ENCODE measurements around the gene MUC22.

MUC22 gene

DNA sequence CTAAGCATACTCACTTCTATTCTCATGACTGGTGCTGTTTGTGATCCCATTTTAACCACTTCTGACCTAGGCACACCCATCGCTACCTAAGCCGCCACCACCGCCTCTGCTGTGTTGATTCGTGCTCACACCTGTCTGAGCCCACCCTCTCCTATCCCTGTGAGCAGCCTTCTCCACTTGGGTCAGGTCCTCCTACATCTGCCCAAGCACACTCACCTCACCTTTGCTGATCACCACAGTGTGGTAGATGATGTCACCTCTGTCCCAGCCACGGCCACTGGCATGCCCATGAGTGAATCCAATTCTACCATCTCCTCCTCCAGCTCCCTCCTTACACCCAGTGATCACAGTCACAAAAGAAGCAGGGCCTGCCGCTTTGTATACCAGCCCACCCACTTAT is 20.8 kb downstream of the MUC22 start:
- Histone ChIP-seq H3K27me3 (ENCODE audit: insufficient read depth, low read length) (no peaks in the 10 kb centered on the region; the same call in 1 of the 2 replicates), H3K79me2 (ENCODE audit: insufficient read depth, low read length) (no peaks in the 10 kb centered on the region), H2AFZ (ENCODE audit: low read length) (no peak overlapping the region), H3K4me3 (ENCODE audit: low read depth, low read length, poor library complexity, severe bottlenecking) (no peak overlapping the region), H3K27ac (ENCODE audit: low read depth, low read length, poor library complexity, severe bottlenecking) (no peak overlapping the region), H3K4me2 (ENCODE audit: low read length) (no peak overlapping the region), H3K4me1 (ENCODE audit: insufficient read depth, low read length, severe bottlenecking) (no peaks in the 10 kb centered on the region), H3F3A (ENCODE audit: insufficient read depth, low read length) (no peaks in the 10 kb centered on the region), H3K9me3 (ENCODE audit: low read length) (no peaks in the 10 kb centered on the region), H3K9me2 (ENCODE audit: low read depth, low read length) (no peaks in the 10 kb centered on the region), H3K9ac (ENCODE audit: low read length) (no peak overlapping the region), H4K20me1 (ENCODE audit: insufficient read depth, low read length) (no peaks in the 10 kb centered on the region), H3K36me3 (ENCODE audit: insufficient read depth, low read length) (no peaks in the 10 kb centered on the region)
- TF ChIP-seq, protein P1, sequence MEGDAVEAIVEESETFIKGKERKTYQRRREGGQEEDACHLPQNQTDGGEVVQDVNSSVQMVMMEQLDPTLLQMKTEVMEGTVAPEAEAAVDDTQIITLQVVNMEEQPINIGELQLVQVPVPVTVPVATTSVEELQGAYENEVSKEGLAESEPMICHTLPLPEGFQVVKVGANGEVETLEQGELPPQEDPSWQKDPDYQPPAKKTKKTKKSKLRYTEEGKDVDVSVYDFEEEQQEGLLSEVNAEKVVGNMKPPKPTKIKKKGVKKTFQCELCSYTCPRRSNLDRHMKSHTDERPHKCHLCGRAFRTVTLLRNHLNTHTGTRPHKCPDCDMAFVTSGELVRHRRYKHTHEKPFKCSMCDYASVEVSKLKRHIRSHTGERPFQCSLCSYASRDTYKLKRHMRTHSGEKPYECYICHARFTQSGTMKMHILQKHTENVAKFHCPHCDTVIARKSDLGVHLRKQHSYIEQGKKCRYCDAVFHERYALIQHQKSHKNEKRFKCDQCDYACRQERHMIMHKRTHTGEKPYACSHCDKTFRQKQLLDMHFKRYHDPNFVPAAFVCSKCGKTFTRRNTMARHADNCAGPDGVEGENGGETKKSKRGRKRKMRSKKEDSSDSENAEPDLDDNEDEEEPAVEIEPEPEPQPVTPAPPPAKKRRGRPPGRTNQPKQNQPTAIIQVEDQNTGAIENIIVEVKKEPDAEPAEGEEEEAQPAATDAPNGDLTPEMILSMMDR (IDR thresholded peaks at IDR 0.05; ENCODE audit: low read length): no peak
- no peak for TF ChIP-seq EZH2 (IDR thresholded peaks at IDR 0.05; ENCODE audit: borderline replicate concordance, low read length)

DNA sequence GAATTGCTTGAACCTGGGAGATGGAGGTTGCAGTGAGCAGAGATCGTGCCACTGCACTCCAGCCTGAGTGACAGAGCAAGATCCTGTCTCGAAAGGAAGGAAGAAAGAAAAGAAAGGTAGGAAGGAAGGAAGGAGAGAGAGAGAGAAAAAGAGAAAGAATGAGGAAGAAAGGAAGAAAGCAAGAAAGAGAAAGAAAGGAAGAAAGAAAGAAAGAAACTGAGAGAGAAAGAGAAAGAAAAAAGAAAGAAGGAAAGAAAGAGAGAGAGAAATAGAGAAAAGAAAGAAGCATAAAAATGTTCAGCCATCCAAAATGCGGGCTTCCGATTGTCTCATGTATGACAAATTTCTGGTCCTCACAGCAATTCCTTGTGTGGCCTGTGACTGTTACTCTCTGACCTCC is 22.8 kb downstream of the MUC22 start:
- Histone ChIP-seq H3K27ac (ENCODE audit: low read depth, low read length, poor library complexity, severe bottlenecking) (no peak overlapping the region), H3K27me3 (ENCODE audit: insufficient read depth, low read length) (peaks cover 7% of the 10 kb centered on the region), H4K20me1 (ENCODE audit: insufficient read depth, low read length) (no peaks in the 10 kb centered on the region), H3K9me2 (ENCODE audit: low read depth, low read length) (no peaks in the 10 kb centered on the region), H3K9me3 (ENCODE audit: low read length) (no peaks in the 10 kb centered on the region), H3K9ac (ENCODE audit: low read length) (no peak overlapping the region), H3K79me2 (ENCODE audit: insufficient read depth, low read length) (no peaks in the 10 kb centered on the region), H3K4me2 (ENCODE audit: low read length) (no peak overlapping the region), H3K36me3 (ENCODE audit: insufficient read depth, low read length) (no peaks in the 10 kb centered on the region), H3K4me1 (ENCODE audit: insufficient read depth, low read length, severe bottlenecking) (no peaks in the 10 kb centered on the region), H3K4me3 (ENCODE audit: low read depth, low read length, poor library complexity, severe bottlenecking) (no peak overlapping the region), H3F3A (ENCODE audit: insufficient read depth, low read length) (no peaks in the 10 kb centered on the region), H2AFZ (ENCODE audit: low read length) (no peak overlapping the region)
- TF ChIP-seq, protein P1 (IDR thresholded peaks at IDR 0.05; ENCODE audit: low read length): no peak
- no peak for TF ChIP-seq EZH2 (IDR thresholded peaks at IDR 0.05; ENCODE audit: borderline replicate concordance, low read length)

DNA sequence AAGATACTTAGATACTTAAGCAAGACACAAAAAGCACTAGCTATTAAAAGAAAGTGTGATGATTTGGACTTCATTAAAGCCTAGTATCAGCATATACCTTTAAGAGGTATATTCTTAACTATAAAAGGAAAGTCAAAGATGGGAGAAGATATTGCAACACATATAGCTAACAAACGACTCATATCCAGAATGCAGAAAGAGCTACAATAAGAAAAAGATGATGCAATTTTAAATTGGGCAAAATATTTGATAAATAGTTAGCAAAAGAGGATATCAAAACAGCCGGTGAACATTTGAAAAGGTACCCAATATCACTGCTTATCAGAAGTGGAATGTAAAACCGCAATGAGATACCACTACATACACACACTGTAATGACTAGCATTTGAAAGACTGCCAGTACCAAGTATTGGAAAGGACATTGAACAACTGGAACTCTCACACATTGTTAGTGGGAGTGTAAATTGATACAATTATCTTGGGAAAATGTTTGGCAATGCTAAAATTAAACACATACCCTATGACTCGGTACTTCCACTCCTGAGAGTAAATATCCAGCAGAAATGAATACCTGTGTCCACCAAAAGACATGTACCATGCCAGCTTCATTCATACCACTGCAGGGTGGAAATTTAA is 25.7 kb downstream of the MUC22 start:
- Histone ChIP-seq H3K36me3 (ENCODE audit: insufficient read depth, low read length) (no peaks in the 10 kb centered on the region), H3K27me3 (ENCODE audit: insufficient read depth, low read length) (peaks cover 7% of the 10 kb centered on the region), H3K27ac (ENCODE audit: low read depth, low read length, poor library complexity, severe bottlenecking) (no peak overlapping the region), H3K4me2 (ENCODE audit: low read length) (no peak overlapping the region), H4K20me1 (ENCODE audit: insufficient read depth, low read length) (no peaks in the 10 kb centered on the region), H3K4me1 (ENCODE audit: insufficient read depth, low read length, severe bottlenecking) (no peaks in the 10 kb centered on the region), H3F3A (ENCODE audit: insufficient read depth, low read length) (no peaks in the 10 kb centered on the region), H3K4me3 (ENCODE audit: low read depth, low read length, poor library complexity, severe bottlenecking) (no peak overlapping the region), H2AFZ (ENCODE audit: low read length) (no peak overlapping the region), H3K9me2 (ENCODE audit: low read depth, low read length) (no peaks in the 10 kb centered on the region), H3K9me3 (ENCODE audit: low read length) (no peaks in the 10 kb centered on the region), H3K9ac (ENCODE audit: low read length) (no peak overlapping the region), H3K79me2 (ENCODE audit: insufficient read depth, low read length) (no peaks in the 10 kb centered on the region)
- TF ChIP-seq, protein P1 (IDR thresholded peaks at IDR 0.05; ENCODE audit: low read length): no peak
- TF ChIP-seq EZH2 (IDR thresholded peaks at IDR 0.05; ENCODE audit: borderline replicate concordance, low read length): no peak
